ENCODE measurements around the gene PRKD1.
"Not testable (repeated sequence)": the region's sequence is repeated elsewhere in the genome, so short reads cannot be mapped to it uniquely, and the experiment has no call there.

The PRKD1 gene

GRCh38 chr14:29706700-29707099 is 220.9 kb downstream of the PRKD1 start:
- no peak for DNase-seq (ENCODE audit: low read depth)
- in situ Hi-C loops (cut with HindIII; ENCODE audit: low sequenced_read_pairs), result no loop called here
- no peak overlapping the region for H3K4me3 ChIP-seq (ENCODE audit: low read depth, low read length)
- TF ChIP-seq CTCF (IDR thresholded peaks at IDR 0.05; ENCODE audit: low read depth, low read length, missing control alignments), result no peak

DNA sequence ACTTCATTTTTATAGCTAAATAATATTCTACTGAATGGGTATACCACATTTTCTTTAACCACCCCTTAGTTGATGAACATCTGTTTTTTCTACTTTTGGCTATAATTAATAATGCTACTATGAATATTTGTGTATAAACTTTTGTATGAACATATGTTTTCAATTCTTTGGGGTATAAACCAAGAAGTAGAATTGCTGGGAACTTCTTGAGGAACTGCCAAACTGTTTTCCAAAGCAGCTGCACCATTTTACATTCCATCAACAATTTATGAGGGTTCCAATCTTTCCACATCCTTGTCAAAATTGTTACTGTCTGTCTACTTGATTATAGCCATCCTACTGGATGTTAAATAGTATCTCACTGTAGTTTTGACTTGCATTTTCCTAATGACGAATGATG is 221.8 kb downstream of the PRKD1 start:
- no peak for DNase-seq (ENCODE audit: low read depth)
- in situ Hi-C loops (cut with HindIII; ENCODE audit: low sequenced_read_pairs), result no loop called here
- no peak overlapping the region for H3K4me3 ChIP-seq (ENCODE audit: low read depth, low read length)
- no peak for TF ChIP-seq CTCF (IDR thresholded peaks at IDR 0.05; ENCODE audit: low read depth, low read length, missing control alignments)

- H3K4me3 ChIP-seq (ENCODE audit: low read depth, low read length); in situ Hi-C loops (cut with HindIII; ENCODE audit: low sequenced_read_pairs): not testable (repeated sequence)
These were observed 238.1 kb downstream of the PRKD1 start for GRCh38 chr14:29689597-29689996.

GRCh38 chr14:29687866-29688265 is 239.8 kb downstream of the PRKD1 start:
- H3K4me3 ChIP-seq (ENCODE audit: low read depth, low read length), result no peak overlapping the region
- in situ Hi-C loops (cut with HindIII; ENCODE audit: low sequenced_read_pairs), result no loop called here
- no peak for TF ChIP-seq CTCF (IDR thresholded peaks at IDR 0.05; ENCODE audit: low read depth, low read length, missing control alignments)
- DNase-seq (ENCODE audit: low read depth), result no peak

More at GRCh38 chr14:29689597-29689996, 238.1 kb downstream of the PRKD1 start:
- DNase-seq (ENCODE audit: low read depth), result not testable (repeated sequence)

DNA sequence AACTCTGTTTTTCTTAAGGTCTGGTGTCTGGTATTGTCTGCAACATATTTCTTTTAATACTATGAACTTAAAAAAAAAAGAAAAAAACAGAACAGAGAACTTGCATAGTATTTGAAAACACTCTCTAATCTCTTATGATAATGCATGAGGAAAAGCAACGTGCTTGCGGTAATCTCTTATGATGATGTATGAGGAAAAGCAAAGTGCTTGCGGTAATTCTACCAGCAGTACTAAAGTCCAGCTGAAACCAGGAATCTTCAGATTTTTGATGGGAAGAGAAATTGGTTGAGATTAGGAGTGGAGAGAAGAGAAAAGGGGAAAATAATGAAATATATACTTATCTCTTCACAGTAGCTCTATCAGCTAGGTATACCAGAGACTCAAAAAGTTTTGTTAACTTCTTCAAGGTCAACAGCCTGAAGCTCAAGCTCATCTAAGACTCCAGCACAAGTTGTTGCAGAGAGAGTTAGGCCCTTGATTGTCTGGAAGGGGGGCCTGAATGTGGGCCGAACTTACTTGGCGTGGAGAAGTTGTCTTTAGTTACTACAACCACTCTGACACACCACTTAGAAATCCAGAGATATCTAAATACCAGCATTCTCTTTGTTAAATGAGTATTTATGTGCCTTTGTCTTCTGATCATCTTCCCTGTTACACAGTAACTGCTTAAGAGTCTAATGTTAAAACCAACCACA is 240.4 kb downstream of the PRKD1 start:
- no peak for TF ChIP-seq CTCF (IDR thresholded peaks at IDR 0.05; ENCODE audit: low read depth, low read length, missing control alignments)
- in situ Hi-C loops (cut with HindIII; ENCODE audit: low sequenced_read_pairs), result no loop called here
- no peak overlapping the region for H3K4me3 ChIP-seq (ENCODE audit: low read depth, low read length)
- no peak for DNase-seq (ENCODE audit: low read depth)

- H3K4me3 ChIP-seq (ENCODE audit: low read depth, low read length), result no peak overlapping the region
- no peak for DNase-seq (ENCODE audit: low read depth)
- in situ Hi-C loops (cut with HindIII; ENCODE audit: low sequenced_read_pairs), result no loop called here
- TF ChIP-seq CTCF (IDR thresholded peaks at IDR 0.05; ENCODE audit: low read depth, low read length, missing control alignments), result no peak
These were observed 242.7 kb downstream of the PRKD1 start for GRCh38 chr14:29684926-29685325.

DNA sequence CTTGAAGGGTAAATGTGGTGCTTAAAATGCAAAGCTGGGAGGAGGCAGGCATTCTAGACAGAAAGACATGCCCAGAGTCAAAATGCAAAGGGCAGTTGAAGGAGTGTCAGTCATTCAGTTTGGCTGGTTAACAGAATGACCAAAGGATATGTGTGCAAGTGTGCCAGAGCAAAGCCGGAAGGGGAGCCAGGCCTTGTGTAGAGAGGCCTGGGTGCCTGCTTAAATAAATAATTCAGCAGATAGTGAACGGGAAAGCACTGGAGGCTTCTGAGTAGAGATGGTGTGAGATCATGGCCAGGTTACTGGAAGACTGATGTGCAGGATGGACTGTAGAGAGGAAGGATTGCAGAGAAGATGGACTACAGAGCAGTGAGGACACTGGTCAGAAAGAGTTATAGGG is 244.9 kb downstream of the PRKD1 start:
- DNase-seq (ENCODE audit: low read depth), result no peak
- no peak overlapping the region for H3K4me3 ChIP-seq (ENCODE audit: low read depth, low read length)
- in situ Hi-C loops (cut with HindIII; ENCODE audit: low sequenced_read_pairs), result no loop called here
- TF ChIP-seq CTCF (IDR thresholded peaks at IDR 0.05; ENCODE audit: low read depth, low read length, missing control alignments), result no peak
